Brain microvascular endothelial cell (primary cell): ENCODE measurements around the gene NGEF.

Source experiments
- DNase-seq: peaks from one replicate; pipeline ENCODE4 v3.0.0-alpha.2; 2020
- H3K27ac ChIP-seq: fragments of 250-450 bp; sonication (Bioruptor Pico); 2 replicates; pipeline ENCODE4 v1.5.1; 2020; ENCODE audit warnings: mild to moderate bottlenecking, moderate library complexity
- H3K27me3 ChIP-seq: fragments of 250-450 bp; sonication (Bioruptor Pico); replicated peaks from 2 replicates; pipeline ENCODE4 v1.5.1; 2020; ENCODE audit warnings: mild to moderate bottlenecking
- H3K36me3 ChIP-seq: fragments of 250-450 bp; sonication (Bioruptor Pico); replicated peaks from 2 replicates; pipeline ENCODE4 v1.5.1; 2020; ENCODE audit warnings: mild to moderate bottlenecking
- H3K4me3 ChIP-seq: 2 replicates; pipeline ENCODE4 v1.5.1; 2011; ENCODE audit warnings: low read depth, mild to moderate bottlenecking, control low read depth, low read length, moderate library complexity
- CTCF ChIP-seq: IDR thresholded peaks from 2 replicates; pipeline ENCODE4 v1.5.1; 2011; ENCODE audit warnings: low read depth, mild to moderate bottlenecking, moderate library complexity, low read length, control low read depth, inconsistent platforms; ENCODE audit errors: missing control alignments
- in situ Hi-C: cut with HindIII; loops from 2 replicates; pipeline ENCODE4 v1.10.0; 2017; ENCODE audit warnings: low sequenced_read_pairs, low pct_ligation_motif_present

NGEF gene

GRCh38 chr2:233047667-233048066 lies 34.6 kb upstream of the NGEF start:
- in situ Hi-C loops: no loop called here
- no peaks in the 10 kb centered on the region for H3K27me3 ChIP-seq
- no peak for DNase-seq
- H3K4me3 ChIP-seq: no peak overlapping the region
- TF ChIP-seq CTCF: no peak
- H3K27ac ChIP-seq: no peak overlapping the region
- H3K36me3 ChIP-seq: no peaks in the 10 kb centered on the region

- no peaks in the 10 kb centered on the region for H3K36me3 ChIP-seq
- in situ Hi-C loops: no loop called here
- no peak for TF ChIP-seq CTCF
- DNase-seq: no peak
- H3K27ac ChIP-seq: no peak overlapping the region
- no peaks in the 10 kb centered on the region for H3K27me3 ChIP-seq
- no peak overlapping the region for H3K4me3 ChIP-seq
Measured at GRCh38 chr2:233047206-233047605, 34.1 kb upstream of the NGEF start.

GRCh38 chr2:233044974-233045605 lies 32.0 kb upstream of the NGEF start:
- no peak for DNase-seq
- in situ Hi-C loops: no loop called here
- H3K27me3 ChIP-seq: no peaks in the 10 kb centered on the region
- no peak overlapping the region for H3K4me3 ChIP-seq
- no peak overlapping the region for H3K27ac ChIP-seq
- no peaks in the 10 kb centered on the region for H3K36me3 ChIP-seq
- TF ChIP-seq CTCF: no peak

GRCh38 chr2:233042549-233042948 lies 29.5 kb upstream of the NGEF start:
- Histone ChIP-seq H3K27me3 (no peaks in the 10 kb centered on the region), H3K36me3 (no peaks in the 10 kb centered on the region), H3K4me3 (no peak overlapping the region), H3K27ac (no peak overlapping the region)
- in situ Hi-C loops: no loop called here
- no peak for TF ChIP-seq CTCF
- no peak for DNase-seq

GRCh38 chr2:233041722-233042323 lies 28.8 kb upstream of the NGEF start:
- DNase-seq: no peak
- no peaks in the 10 kb centered on the region for H3K36me3 ChIP-seq
- in situ Hi-C loops: no loop called here
- no peaks in the 10 kb centered on the region for H3K27me3 ChIP-seq
- no peak for TF ChIP-seq CTCF
- H3K4me3 ChIP-seq: no peak overlapping the region
- no peak overlapping the region for H3K27ac ChIP-seq

GRCh38 chr2:233040571-233040970 lies 27.5 kb upstream of the NGEF start:
- Histone ChIP-seq H3K27ac (no peak overlapping the region), H3K4me3 (no peak overlapping the region), H3K27me3 (no peaks in the 10 kb centered on the region), H3K36me3 (no peaks in the 10 kb centered on the region)
- in situ Hi-C loops: no loop called here
- no peak for TF ChIP-seq CTCF
- DNase-seq: no peak
